ENCODE data around the gene RCAN3.
"Not testable (repeated sequence)": the region's sequence is repeated elsewhere in the genome, so short reads cannot be mapped to it uniquely, and the experiment has no call there.

The RCAN3 gene

GRCh38 chr1:24486331-24487065, 16.1 kb upstream of the RCAN3 start:
- DNase-seq = no peak

GRCh38 chr1:24487455-24487854, 15.2 kb upstream of the RCAN3 start:
- DNase-seq = no peak

DNA sequence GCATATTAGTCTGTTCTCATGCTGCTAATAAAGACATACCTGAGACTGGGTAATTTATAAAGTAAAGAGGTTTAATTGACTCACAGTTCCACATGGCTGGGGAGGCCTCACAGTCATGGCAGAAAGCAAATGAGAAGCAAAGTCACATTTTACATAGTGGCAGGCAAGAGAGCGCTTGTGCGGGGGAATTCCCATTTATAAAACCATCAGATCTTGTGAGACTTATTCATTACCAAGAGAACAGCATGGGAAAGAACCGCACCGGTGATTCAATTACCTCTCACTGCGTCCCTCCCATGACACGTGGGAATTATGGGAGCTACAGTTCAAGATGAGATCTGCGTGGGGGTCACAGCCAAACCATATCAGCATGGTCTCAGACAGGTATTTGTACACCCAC, 14.5 kb upstream of the RCAN3 start:
- DNase-seq = peak; percentile 73

- DNase-seq = no peak
Measured at GRCh38 chr1:24489674-24490073, 13.0 kb upstream of the RCAN3 start.

GRCh38 chr1:24490101-24490781, 12.4 kb upstream of the RCAN3 start:
- no peak for DNase-seq

- DNase-seq = no peak
Measured at GRCh38 chr1:24491577-24492360, 10.9 kb upstream of the RCAN3 start.

DNA sequence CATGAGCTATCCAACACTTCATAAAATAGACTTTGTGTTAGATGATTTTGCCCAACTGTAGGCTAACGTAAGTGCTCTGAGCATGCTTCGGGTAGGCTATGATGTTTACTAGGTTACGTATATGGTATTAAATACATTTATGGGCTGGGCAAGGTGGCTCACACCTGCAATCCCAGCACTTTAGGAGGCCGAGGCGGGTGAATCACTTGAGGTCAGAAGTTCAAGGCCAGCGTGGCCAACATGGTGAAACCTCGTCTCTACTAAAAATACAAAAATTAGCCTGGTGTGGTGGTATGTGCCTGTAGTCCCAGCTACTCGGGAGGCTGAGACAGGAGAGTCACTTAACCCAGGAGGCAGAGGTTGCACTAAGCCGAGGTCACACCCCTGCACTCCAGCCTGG, 9.7 kb upstream of the RCAN3 start:
- DNase-seq = not testable (repeated sequence)

DNA sequence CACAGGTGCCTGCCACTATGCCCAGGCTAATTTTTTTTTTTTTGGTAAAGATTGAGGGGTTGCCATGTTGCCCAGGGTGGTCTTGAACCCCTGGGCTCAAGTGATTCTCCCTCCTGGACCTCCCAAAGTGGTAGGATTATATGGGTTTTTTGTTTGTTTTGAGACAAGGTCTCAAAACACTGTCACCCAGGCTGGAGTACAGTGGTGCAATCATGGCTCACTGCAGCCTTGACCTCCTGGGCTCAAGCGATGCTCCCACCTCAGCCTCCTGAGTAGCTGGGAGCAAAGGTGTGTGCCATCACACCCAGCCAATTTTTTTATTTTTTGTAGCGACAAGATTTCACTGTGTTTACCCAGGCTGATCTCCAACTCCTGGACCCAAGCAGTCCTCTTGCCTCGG, 8.9 kb upstream of the RCAN3 start:
- no peak for DNase-seq

- DNase-seq = no peak
Measured at GRCh38 chr1:24498589-24498988, 4.0 kb upstream of the RCAN3 start.

DNA sequence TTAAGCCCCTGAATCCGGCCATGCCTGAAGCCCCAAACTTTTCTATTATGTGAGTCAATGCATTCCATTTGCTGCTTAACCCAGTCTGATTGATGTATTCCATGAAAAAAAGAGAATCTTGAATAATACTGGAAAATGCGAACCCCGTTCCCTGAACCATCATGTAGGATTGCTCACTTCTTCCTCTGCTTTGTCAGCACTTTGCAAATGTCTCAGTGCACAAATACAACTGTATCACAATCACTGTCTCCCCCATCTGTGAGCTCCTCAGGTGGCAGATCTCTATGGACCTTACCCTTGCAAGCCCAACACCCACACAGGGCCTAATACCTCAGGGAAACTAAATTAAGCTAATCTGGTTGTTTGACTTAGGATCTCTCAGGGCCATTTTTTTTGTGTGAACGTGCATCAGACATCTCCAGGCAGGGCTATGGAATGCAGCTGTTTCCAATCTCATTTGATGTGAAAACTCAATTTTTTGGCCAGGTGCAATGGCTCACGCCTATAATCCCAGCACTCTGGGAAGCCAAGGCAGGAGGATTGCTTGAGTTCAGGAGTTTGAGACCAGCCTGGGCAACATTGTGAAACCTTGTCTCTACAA, 2.1 kb upstream of the RCAN3 start:
- no peak for DNase-seq

DNA sequence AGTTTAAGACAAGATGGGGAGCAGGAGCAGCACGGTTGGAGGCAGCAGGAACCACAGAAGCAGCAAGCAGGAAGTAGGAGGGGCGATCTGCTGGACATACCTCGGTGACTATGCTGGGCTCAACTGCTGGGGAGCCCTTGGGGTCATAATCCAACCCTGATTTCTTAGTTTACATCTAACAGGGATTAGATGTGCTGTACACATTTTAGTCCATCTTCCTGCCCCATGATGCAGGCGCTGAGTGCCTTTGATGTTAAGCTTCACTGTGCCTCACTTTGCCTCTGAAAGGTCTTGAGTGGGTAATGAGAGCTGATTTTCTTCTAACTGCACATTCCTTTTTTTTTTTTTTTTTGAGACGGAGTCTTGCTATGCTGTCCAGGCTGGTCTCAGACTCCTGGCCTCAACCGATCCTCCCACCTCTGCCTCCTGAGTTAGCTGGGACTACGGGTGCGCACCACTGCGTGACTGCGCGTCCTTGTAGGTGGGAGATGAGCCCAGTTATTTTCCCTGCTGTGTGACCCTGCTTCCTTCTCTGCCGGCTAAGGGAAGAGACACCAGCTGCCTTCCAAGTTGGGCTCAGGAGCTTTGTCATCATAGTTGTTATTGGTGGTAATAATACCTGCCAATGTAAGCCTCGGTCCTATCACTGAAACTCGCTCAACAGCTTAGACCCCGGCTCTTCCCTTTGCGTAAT, 1.1 kb upstream of the RCAN3 start:
- peak; percentile 50 for DNase-seq

GRCh38 chr1:24502065-24502708, 449 bp upstream of the RCAN3 start:
- peak; percentile 58 for DNase-seq

GRCh38 chr1:24503059-24503751, 569 bp downstream of the RCAN3 start:
- peak; percentile 16 for DNase-seq

- DNase-seq = no peak
Measured at GRCh38 chr1:24503870-24504523, 1.4 kb downstream of the RCAN3 start.

DNA sequence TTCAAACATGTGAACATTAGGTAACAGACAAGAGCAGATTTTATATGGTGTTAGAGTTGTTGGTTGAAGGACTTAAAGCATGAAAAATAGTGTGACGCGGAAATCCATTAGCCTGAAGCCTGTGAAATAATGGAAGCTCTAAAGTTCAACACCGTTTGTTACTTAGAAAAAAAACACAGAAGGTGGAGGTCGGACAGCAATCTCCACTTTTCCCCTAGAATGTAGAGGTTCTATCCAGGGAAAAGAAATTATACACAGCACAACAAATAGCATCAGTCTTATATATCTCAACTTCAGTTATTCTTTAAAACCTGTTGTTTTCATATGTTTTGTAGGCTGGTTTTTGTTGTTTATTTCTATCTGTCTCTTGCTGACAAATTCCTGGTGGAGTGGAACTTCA, 1.9 kb downstream of the RCAN3 start:
- no peak for DNase-seq

DNA sequence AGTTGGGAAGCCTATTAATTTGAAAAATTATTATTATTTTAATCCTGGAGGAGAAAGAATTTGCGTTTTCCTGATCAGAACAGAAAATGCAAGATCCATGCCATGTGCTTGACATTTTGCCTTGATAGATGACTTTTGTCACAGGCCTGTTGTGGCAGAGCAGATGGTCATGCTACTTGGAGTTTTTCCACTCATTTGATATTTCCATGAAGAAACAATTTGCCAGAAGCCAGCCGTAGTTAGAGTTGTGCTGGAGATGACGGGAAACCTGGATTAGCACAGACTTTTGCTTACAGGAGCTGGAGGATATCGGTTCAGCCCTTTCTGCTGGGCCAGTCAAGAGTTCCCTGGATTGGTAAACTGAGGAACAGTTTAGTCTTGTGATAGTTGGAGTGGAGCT, 3.2 kb downstream of the RCAN3 start:
- no peak for DNase-seq

GRCh38 chr1:24506691-24507381, 4.2 kb downstream of the RCAN3 start:
- no peak for DNase-seq

- no peak for DNase-seq
Measured at GRCh38 chr1:24507405-24507804, 4.8 kb downstream of the RCAN3 start.

GRCh38 chr1:24508911-24509310, 6.3 kb downstream of the RCAN3 start:
- DNase-seq = no peak

- DNase-seq = no peak
Measured at GRCh38 chr1:24513706-24514105, 11.1 kb downstream of the RCAN3 start.
